Measurements from ENCODE around the gene LAMB4.

LAMB4 gene

DNA sequence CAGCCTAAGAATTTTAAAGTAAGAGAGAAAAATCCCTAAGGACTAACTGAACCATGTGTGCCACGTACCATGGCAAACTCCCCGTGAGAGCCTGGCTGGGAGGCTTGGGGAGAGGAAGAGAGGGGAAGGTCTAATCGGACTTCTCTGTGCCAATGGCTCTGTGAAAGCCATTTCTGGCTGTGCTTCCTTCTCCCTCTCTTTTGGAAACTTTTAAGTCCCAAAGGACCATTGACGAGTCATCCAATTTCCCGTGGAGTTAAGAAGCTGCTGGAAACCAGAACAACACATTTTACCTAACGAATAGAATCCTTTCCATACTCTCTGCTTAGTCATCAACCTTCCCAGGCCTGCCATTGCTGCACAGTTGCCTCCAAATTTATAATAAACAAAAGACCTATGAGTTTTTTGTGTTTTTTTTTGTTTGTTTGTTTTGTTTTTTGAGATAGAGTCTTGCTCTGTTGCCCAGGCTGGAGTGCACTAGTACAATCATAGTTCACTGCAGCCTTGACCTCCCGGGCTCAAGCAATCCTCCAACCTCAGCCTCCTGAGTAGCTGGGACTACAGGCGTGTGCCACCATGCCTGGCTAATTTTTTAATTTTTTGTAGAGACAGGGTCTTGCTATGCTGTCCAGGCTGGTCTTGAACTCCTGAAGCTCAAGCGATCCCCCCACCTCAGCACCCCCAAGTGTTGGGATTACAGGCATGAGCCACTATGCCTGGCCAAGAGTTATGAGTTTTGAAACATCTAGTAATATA is 140.4 kb downstream of the LAMB4 start:
- WGBS, 2 experiments, result 94% methylated on average over 9 of the region's 9 CpGs

DNA sequence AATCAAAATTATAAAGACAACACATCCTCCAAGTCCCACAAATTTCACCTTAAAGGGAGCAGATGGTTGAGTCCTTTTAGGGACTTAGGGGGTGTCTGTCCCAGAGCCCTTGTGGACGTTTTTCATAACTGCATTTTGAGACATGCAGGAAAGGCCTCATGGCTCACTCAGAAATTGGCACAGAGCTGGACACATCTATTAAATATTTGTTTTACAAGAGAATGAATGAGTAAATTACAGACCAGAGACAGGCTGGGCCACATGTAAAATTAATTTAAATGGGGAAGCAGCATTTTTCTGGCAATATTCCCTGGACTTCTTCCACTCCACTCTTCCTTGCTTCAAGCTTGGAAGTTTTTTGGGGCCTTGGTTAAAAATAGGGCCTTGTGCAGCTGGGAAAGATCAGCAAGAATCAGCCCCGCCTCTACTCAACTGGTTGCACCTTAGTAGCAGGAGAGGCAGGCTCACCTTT is 147.2 kb downstream of the LAMB4 start:
- Histone ChIP-seq H3K4me1 (ENCODE audit: control insufficient read depth, insufficient read depth, low read length) (no peaks in the 10 kb centered on the region), H3K27me3 (ENCODE audit: control insufficient read depth, insufficient read depth, low read length, poor library complexity, severe bottlenecking) (no peaks in the 10 kb centered on the region), H3K4me3 (ENCODE audit: insufficient read depth, low read depth, low read length) (no peak overlapping the region), H3K27ac (ENCODE audit: insufficient read depth, low read depth, low read length, poor library complexity, severe bottlenecking) (peak overlapping the region; percentile 23), H3K36me3 (ENCODE audit: control insufficient read depth, insufficient read depth, low read length) (peaks cover 3% of the 10 kb centered on the region), H3K9me3 (ENCODE audit: control insufficient read depth, low read length) (no peaks in the 10 kb centered on the region)
- WGBS, 2 experiments, result 90 to 92% methylated on average over 2 of the region's 2 CpGs

More for the DNA sequence above, 140.4 kb downstream of the LAMB4 start:
- H3K36me3 ChIP-seq (ENCODE audit: control insufficient read depth, insufficient read depth, low read length), result peaks cover 10% of the 10 kb centered on the region
- H3K4me1 ChIP-seq (ENCODE audit: control insufficient read depth, insufficient read depth, low read length), result peaks cover 9% of the 10 kb centered on the region
- H3K9me3 ChIP-seq (ENCODE audit: control insufficient read depth, low read length), result no peaks in the 10 kb centered on the region
- no peak overlapping the region for H3K4me3 ChIP-seq (ENCODE audit: insufficient read depth, low read depth, low read length)
- H3K27ac ChIP-seq (ENCODE audit: insufficient read depth, low read depth, low read length, poor library complexity, severe bottlenecking), result no peak overlapping the region
- no peaks in the 10 kb centered on the region for H3K27me3 ChIP-seq (ENCODE audit: control insufficient read depth, insufficient read depth, low read length, poor library complexity, severe bottlenecking)

DNA sequence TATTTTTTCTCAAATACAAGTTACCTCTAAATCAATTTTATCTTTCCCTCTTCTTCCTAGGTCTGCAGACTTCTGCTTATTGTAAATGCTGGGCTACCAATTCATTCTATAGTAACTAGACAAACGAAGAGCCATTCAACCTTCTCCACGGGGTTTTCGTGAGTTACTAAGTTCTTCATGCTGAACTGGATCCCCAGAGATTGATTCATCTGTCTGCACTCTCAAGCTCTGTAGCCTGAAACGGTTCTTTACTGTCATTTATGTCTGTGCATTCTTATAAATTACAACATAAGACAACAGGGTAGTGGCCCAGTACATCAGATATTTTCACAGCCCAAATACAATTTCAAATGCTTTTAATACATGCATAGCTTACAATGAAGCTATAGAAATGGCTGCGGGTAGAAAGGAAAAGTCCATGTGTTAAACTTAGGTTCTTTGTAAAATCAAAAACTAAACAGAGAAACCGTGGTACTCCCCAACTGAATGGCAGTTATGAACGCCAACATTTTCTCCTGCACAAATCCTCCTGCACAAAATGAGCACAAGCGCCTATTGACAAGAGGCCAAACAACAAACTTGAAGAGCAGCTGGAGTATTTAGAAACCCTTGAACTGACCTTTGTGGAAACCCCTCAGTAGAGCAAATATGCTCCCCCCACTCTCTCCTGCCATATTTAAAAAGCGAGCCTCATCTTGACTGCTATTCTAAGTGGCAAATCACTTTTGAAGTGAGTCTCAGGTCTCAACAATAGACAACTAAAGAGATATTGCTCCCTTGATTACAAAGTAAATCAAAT is 147.9 kb downstream of the LAMB4 start:
- Histone ChIP-seq H3K27ac (ENCODE audit: insufficient read depth, low read depth, low read length, poor library complexity, severe bottlenecking) (no peak overlapping the region), H3K27me3 (ENCODE audit: control insufficient read depth, insufficient read depth, low read length, poor library complexity, severe bottlenecking) (no peaks in the 10 kb centered on the region), H3K4me1 (ENCODE audit: control insufficient read depth, insufficient read depth, low read length) (no peaks in the 10 kb centered on the region), H3K4me3 (ENCODE audit: insufficient read depth, low read depth, low read length) (no peak overlapping the region), H3K9me3 (ENCODE audit: control insufficient read depth, low read length) (no peaks in the 10 kb centered on the region), H3K36me3 (ENCODE audit: control insufficient read depth, insufficient read depth, low read length) (peaks cover 7% of the 10 kb centered on the region)
- WGBS, 2 experiments, result 93 to 94% methylated on average over 9 of the region's 9 CpGs

- no peaks in the 10 kb centered on the region for H3K27me3 ChIP-seq (ENCODE audit: control insufficient read depth, insufficient read depth, low read length, poor library complexity, severe bottlenecking)
- no peaks in the 10 kb centered on the region for H3K4me1 ChIP-seq (ENCODE audit: control insufficient read depth, insufficient read depth, low read length)
- H3K9me3 ChIP-seq (ENCODE audit: control insufficient read depth, low read length), result no peaks in the 10 kb centered on the region
- 94 to 98% methylated on average over 4 of the region's 4 CpGs for WGBS, 2 experiments
- no peak overlapping the region for H3K4me3 ChIP-seq (ENCODE audit: insufficient read depth, low read depth, low read length)
- H3K36me3 ChIP-seq (ENCODE audit: control insufficient read depth, insufficient read depth, low read length), result peaks cover 4% of the 10 kb centered on the region
- no peak overlapping the region for H3K27ac ChIP-seq (ENCODE audit: insufficient read depth, low read depth, low read length, poor library complexity, severe bottlenecking)
Measured at GRCh38 chr7:107981466-107981865, 148.7 kb downstream of the LAMB4 start.

DNA sequence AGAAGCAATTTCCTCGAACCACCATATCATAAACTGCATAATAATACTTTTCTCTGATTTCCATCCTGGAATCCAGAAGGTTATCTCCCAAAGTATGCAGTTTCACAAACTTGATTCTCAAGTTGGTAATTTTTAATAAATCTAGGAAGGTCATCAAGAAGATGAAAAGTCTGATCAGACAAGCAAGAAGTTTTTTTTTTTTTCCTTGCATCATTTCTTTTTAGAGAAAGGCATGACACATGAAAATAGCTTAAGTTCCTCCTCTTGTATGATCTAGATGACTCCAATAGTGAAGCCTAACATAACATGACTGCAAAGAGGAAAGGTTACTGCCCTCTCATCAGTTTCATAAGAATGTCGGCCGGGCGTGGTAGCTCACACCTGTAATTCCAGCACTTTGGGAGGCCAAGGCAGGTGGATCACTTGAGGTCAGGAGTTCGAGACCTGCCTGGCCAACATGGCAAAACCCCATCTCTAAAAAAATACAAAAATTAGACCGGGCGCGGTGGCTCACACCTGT is 149.4 kb downstream of the LAMB4 start:
- H3K36me3 ChIP-seq (ENCODE audit: control insufficient read depth, insufficient read depth, low read length), result peaks cover 8% of the 10 kb centered on the region
- WGBS, 2 experiments, result 94 to 95% methylated on average over 8 of the region's 8 CpGs

DNA sequence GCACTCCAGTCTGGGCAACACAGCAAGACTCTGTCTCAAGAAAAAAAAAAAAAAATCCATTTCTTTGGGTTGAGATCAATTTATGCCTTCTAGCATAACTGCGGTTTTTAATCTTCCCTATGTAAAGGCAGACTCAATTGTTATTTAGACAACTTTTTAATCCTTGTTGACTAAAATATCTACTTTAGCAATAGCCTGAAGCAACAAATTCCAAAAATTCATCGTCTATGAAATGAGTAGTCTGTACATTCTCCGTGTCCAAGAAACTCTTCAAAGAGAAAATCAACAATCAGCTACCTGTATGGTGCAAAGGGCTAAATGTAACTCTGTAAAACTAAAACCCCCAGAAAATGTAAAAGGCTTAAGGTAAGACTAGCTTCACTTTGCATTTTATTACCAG is 150.0 kb downstream of the LAMB4 start:
- Histone ChIP-seq H3K36me3 (ENCODE audit: control insufficient read depth, insufficient read depth, low read length) (peaks cover 10% of the 10 kb centered on the region), H3K4me1 (ENCODE audit: control insufficient read depth, insufficient read depth, low read length) (no peaks in the 10 kb centered on the region), H3K27me3 (ENCODE audit: control insufficient read depth, insufficient read depth, low read length, poor library complexity, severe bottlenecking) (no peaks in the 10 kb centered on the region), H3K4me3 (ENCODE audit: insufficient read depth, low read depth, low read length) (no peak overlapping the region), H3K9me3 (ENCODE audit: control insufficient read depth, low read length) (no peaks in the 10 kb centered on the region), H3K27ac (ENCODE audit: insufficient read depth, low read depth, low read length, poor library complexity, severe bottlenecking) (no peak overlapping the region)
- WGBS, 2 experiments, result 82 to 98% methylated on average over 3 of the region's 3 CpGs

More for the DNA sequence above, 149.4 kb downstream of the LAMB4 start:
- Histone ChIP-seq H3K9me3 (ENCODE audit: control insufficient read depth, low read length) (no peaks in the 10 kb centered on the region), H3K4me3 (ENCODE audit: insufficient read depth, low read depth, low read length) (no peak overlapping the region), H3K27ac (ENCODE audit: insufficient read depth, low read depth, low read length, poor library complexity, severe bottlenecking) (no peak overlapping the region), H3K27me3 (ENCODE audit: control insufficient read depth, insufficient read depth, low read length, poor library complexity, severe bottlenecking) (no peaks in the 10 kb centered on the region), H3K4me1 (ENCODE audit: control insufficient read depth, insufficient read depth, low read length) (no peaks in the 10 kb centered on the region)

DNA sequence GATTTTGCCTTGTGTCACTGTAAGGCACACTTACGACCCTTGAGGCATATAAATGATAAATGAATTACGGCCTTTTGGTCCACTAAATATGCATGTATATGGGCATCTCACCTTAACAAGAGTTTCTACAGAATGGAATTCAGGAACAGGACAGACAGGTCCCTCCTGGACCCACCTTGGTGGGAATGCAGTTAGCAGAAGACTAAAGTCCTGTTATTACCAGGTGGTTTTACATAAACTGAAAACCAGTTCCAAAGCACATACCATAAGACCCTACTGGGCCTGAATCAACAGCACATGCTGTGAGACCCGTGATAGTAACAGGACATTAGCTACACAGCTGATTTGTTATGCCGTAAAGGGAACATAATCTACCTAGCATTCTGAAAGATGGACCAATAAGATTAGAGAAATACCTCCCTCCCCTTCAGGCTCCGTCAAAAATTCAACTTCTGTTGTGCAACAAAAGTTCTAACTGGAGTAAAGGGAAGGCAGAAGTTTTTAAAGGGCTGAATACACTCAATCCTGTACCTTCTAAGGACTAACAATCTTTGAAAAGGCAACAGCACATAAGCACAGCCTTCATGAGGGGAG is 151.2 kb downstream of the LAMB4 start:
- H3K4me3 ChIP-seq (ENCODE audit: insufficient read depth, low read depth, low read length), result no peak overlapping the region
- H3K36me3 ChIP-seq (ENCODE audit: control insufficient read depth, insufficient read depth, low read length), result peaks cover 19% of the 10 kb centered on the region
- 95 to 100% methylated on average over 4 to 5 of the region's 5 CpGs for WGBS, 2 experiments
- no peaks in the 10 kb centered on the region for H3K4me1 ChIP-seq (ENCODE audit: control insufficient read depth, insufficient read depth, low read length)
- no peaks in the 10 kb centered on the region for H3K27me3 ChIP-seq (ENCODE audit: control insufficient read depth, insufficient read depth, low read length, poor library complexity, severe bottlenecking)
- no peaks in the 10 kb centered on the region for H3K9me3 ChIP-seq (ENCODE audit: control insufficient read depth, low read length)
- H3K27ac ChIP-seq (ENCODE audit: insufficient read depth, low read depth, low read length, poor library complexity, severe bottlenecking), result no peak overlapping the region

- Histone ChIP-seq H3K9me3 (ENCODE audit: control insufficient read depth, low read length) (no peaks in the 10 kb centered on the region), H3K27me3 (ENCODE audit: control insufficient read depth, insufficient read depth, low read length, poor library complexity, severe bottlenecking) (no peaks in the 10 kb centered on the region), H3K4me1 (ENCODE audit: control insufficient read depth, insufficient read depth, low read length) (no peaks in the 10 kb centered on the region), H3K4me3 (ENCODE audit: insufficient read depth, low read depth, low read length) (no peak overlapping the region), H3K36me3 (ENCODE audit: control insufficient read depth, insufficient read depth, low read length) (peaks cover 19% of the 10 kb centered on the region), H3K27ac (ENCODE audit: insufficient read depth, low read depth, low read length, poor library complexity, severe bottlenecking) (no peak overlapping the region)
- 80 to 82% methylated on average over 4 of the region's 4 CpGs for WGBS, 2 experiments
Measured at GRCh38 chr7:107977048-107977447, 153.1 kb downstream of the LAMB4 start.

GRCh38 chr7:107976620-107977019 is 153.5 kb downstream of the LAMB4 start:
- Histone ChIP-seq H3K4me1 (ENCODE audit: control insufficient read depth, insufficient read depth, low read length) (no peaks in the 10 kb centered on the region), H3K36me3 (ENCODE audit: control insufficient read depth, insufficient read depth, low read length) (peaks cover 19% of the 10 kb centered on the region), H3K27me3 (ENCODE audit: control insufficient read depth, insufficient read depth, low read length, poor library complexity, severe bottlenecking) (no peaks in the 10 kb centered on the region), H3K9me3 (ENCODE audit: control insufficient read depth, low read length) (no peaks in the 10 kb centered on the region), H3K27ac (ENCODE audit: insufficient read depth, low read depth, low read length, poor library complexity, severe bottlenecking) (no peak overlapping the region), H3K4me3 (ENCODE audit: insufficient read depth, low read depth, low read length) (no peak overlapping the region)
- 91 to 95% methylated on average over 1 of the region's 1 CpG for WGBS, 2 experiments

Measured in ectodermal cell (in vitro differentiated cells).